ENCODE data around the gene CDC42BPA.
"Not testable (repeated sequence)": the region's sequence is repeated elsewhere in the genome, so short reads cannot be mapped to it uniquely, and the experiment has no call there.

DNA sequence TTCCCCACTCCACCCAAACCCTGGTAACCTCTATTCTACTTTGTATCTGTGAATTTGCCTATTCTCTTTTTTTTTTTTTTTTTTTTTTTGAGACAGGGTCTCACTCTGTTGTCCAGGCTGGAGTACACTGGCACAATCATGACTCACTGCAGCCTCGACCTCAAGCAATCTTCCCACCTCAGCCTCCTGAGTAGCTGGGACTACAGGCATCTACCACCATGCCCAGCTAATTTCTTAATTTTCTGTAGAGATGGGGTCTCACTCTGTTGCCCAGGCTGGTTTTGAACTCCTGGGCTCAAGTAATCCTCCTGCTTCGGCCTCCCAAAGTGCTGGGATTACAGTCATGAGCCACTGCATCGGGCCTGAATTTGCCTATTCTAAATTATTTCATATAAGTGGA, 213.0 kb downstream of the CDC42BPA start:
- TF ChIP-seq TCF12 (IDR thresholded peaks at IDR 0.05); GABPA (IDR thresholded peaks at IDR 0.05; ENCODE audit: low read depth); CTCF (IDR thresholded peaks at IDR 0.05); TEAD4 (IDR thresholded peaks at IDR 0.05; ENCODE audit: borderline replicate concordance, insufficient read depth); POLR2AphosphoS5 (IDR thresholded peaks at IDR 0.05; ENCODE audit: low read depth, low read length); IRF3 (IDR thresholded peaks at IDR 0.05; ENCODE audit: low read depth, low read length); JUND (IDR thresholded peaks at IDR 0.05); RCOR1 (IDR thresholded peaks at IDR 0.05; ENCODE audit: low read length); EP300 (IDR thresholded peaks at IDR 0.05; ENCODE audit: borderline replicate concordance in 1 of 2, low read depth in 1 of 2, low read length in 1 of 2); RAD21 (IDR thresholded peaks at IDR 0.05; ENCODE audit: low read length); FOXM1 (IDR thresholded peaks at IDR 0.05; ENCODE audit: low read depth); SIN3A (IDR thresholded peaks at IDR 0.05; ENCODE audit: borderline replicate concordance, low read depth, low read length): not testable (repeated sequence)
